Ascending aorta (tissue), 2 donors: ENCODE results near the gene SPATA2L. TPM values are rescaled to one million over a fixed set of nuclear protein-coding genes. Genes with fewer than 3 reads are reported as not detected.

Experiments
- DNase-seq, 2 donors: peaks; one replicate each; pipeline ENCODE4 v3.0.0-alpha.2; 2019; ENCODE audit warnings: low spot score in 2 of 2
- H3K27ac ChIP-seq, 2 donors: fragments of 200-600 bp; sonication (generic); one replicate each; pipeline ENCODE4 v1.5.1; 2016 to 2017; ENCODE audit warnings: mild to moderate bottlenecking in 1 of 2
- H3K27me3 ChIP-seq: fragments of 200-600 bp; sonication (generic); one replicate; pipeline ENCODE4 v1.5.1; 2017
- H3K36me3 ChIP-seq, 2 donors: fragments of 200-600 bp; sonication (generic); one replicate each; pipeline ENCODE4 v1.5.1; 2016
- H3K4me1 ChIP-seq, 2 donors: fragments of 200-600 bp; sonication (generic); one replicate each; pipeline ENCODE4 v1.5.1; 2016 to 2017; ENCODE audit warnings: mild to moderate bottlenecking in 1 of 2
- H3K4me3 ChIP-seq, 2 donors: fragments of 200-600 bp; sonication (generic); one replicate each; pipeline ENCODE4 v1.5.1; 2016 to 2017; ENCODE audit warnings: mild to moderate bottlenecking in 1 of 2
- H3K9me3 ChIP-seq, 2 donors: fragments of 200-600 bp; sonication (generic); one replicate each; pipeline ENCODE4 v1.5.1; 2016
- CTCF ChIP-seq, 3 experiments: fragments of 200-600 bp in 2 of 3; fragments of 450-650 bp in 1 of 3; sonication (generic) in 2 of 3; IDR thresholded peaks; one replicate each; pipeline ENCODE4 v1.5.1; 2016 to 2019; ENCODE audit warnings: antibody characterized with exemption in 3 of 3, mild to moderate bottlenecking in 1 of 3, moderate library complexity in 1 of 3
- intact Hi-C: fragments of 100-400 bp; cut with DNase I; formaldehyde crosslinking; loops from one replicate; pipeline ENCODE4 v1.15.1; 2023
- total RNA-seq: library from RNA; depleted of rRNA; stranded (reverse); fragments of >200 nt; gene quantifications from one replicate; pipeline ENCODE4 v1.1.0, GENCODE V29; 2016

SPATA2L gene
- total RNA-seq, 1 donor from 2014 or later, result 34.7 TPM

- TF ChIP-seq CTCF (IDR thresholded peaks at IDR 0.05), result no peak
- no peak overlapping the region for H3K27ac ChIP-seq
- intact Hi-C loops, result no loop called here
- H3K27me3 ChIP-seq, result no peaks in the 10 kb centered on the region
- H3K9me3 ChIP-seq, result no peaks in the 10 kb centered on the region
- peaks cover 0 to 5% of the 10 kb centered on the region in 2 donors for H3K36me3 ChIP-seq
- no peak overlapping the region for H3K4me3 ChIP-seq
- no peak for DNase-seq
- peaks cover 3 to 15% of the 10 kb centered on the region in 2 donors for H3K4me1 ChIP-seq
Measured at GRCh38 chr16:89661215-89661614, 40.3 kb downstream of the SPATA2L start.

- no peaks in the 10 kb centered on the region for H3K27me3 ChIP-seq
- intact Hi-C loops, result no loop called here
- no peak for DNase-seq
- no peaks in the 10 kb centered on the region for H3K9me3 ChIP-seq
- H3K36me3 ChIP-seq, result peaks cover 0 to 5% of the 10 kb centered on the region in 2 donors
- H3K4me3 ChIP-seq, result no peak overlapping the region
- H3K27ac ChIP-seq, result no peak overlapping the region
- H3K4me1 ChIP-seq, result peaks cover 3 to 15% of the 10 kb centered on the region in 2 donors
- TF ChIP-seq CTCF (IDR thresholded peaks at IDR 0.05), result no peak
Measured at GRCh38 chr16:89660146-89660545, 41.4 kb downstream of the SPATA2L start.

GRCh38 chr16:89658221-89658879, 43.2 kb downstream of the SPATA2L start:
- Histone ChIP-seq H3K27ac (peak overlapping the region; percentile 72 to 93), H3K4me3 (peak overlapping the region; percentile 78 to 95), H3K9me3 (no peaks in the 10 kb centered on the region), H3K4me1 (peaks cover 3 to 15% of the 10 kb centered on the region in 2 donors), H3K36me3 (peaks cover 0 to 5% of the 10 kb centered on the region in 2 donors), H3K27me3 (no peaks in the 10 kb centered on the region)
- TF ChIP-seq CTCF (IDR thresholded peaks at IDR 0.05), result no peak
- no peak for DNase-seq
- intact Hi-C loops, result loop anchor here (5.0 to 10.0 kb wide), 2 partner anchors 151 to 414 kb away; partner anchors contain the start of gene SPG7

GRCh38 chr16:89657442-89658220, 43.9 kb downstream of the SPATA2L start, which contains the start of the genes CHMP1A and SPATA33:
CHMP1A (minus strand) TSS chr16:89657708; CDS start chr16:89657588, 120 bp downstream.
SPATA33 (plus strand) TSS chr16:89657836; CDS start chr16:89657912, 76 bp downstream.
- intact Hi-C loops, result loop anchor here (1.0 to 10.0 kb wide), 7 partner anchors 29 to 413 kb away; partner anchors contain the start of genes CDK10, RPL13, SPG7 and TCF25
- Histone ChIP-seq H3K4me1 (peaks cover 3 to 15% of the 10 kb centered on the region in 2 donors), H3K4me3 (peak within 1 kb of the TSS; percentile 78 to 95), H3K36me3 (peaks cover 1 to 7% of the 10 kb centered on the region in 2 donors), H3K27me3 (no peaks in the 10 kb centered on the region), H3K27ac (peak within 1 kb of the TSS; percentile 72 to 93), H3K9me3 (no peaks in the 10 kb centered on the region)
- TF ChIP-seq CTCF (IDR thresholded peaks at IDR 0.05), result no peak
- DNase-seq, result peak; percentile 30 to 92

- peaks cover 6 to 8% of the 10 kb centered on the region in 2 donors for H3K36me3 ChIP-seq
- no peak for TF ChIP-seq CTCF (IDR thresholded peaks at IDR 0.05)
- intact Hi-C loops, result loop anchor here (1.0 to 10.0 kb wide), 7 partner anchors 30 to 412 kb away; partner anchors contain the start of genes CDK10, RPL13, SPG7 and TCF25
- no peak for DNase-seq
- H3K27me3 ChIP-seq, result no peaks in the 10 kb centered on the region
- H3K4me3 ChIP-seq, result peak overlapping the region; percentile 78 to 95
- H3K27ac ChIP-seq, result peak overlapping the region in 1 of 2 donors; percentile 93
- H3K4me1 ChIP-seq, result peaks cover 3 to 15% of the 10 kb centered on the region in 2 donors
- no peaks in the 10 kb centered on the region for H3K9me3 ChIP-seq
Measured at GRCh38 chr16:89656435-89657121, 44.9 kb downstream of the SPATA2L start.
